B cell (primary cell): Measurements from ENCODE around the gene NAB2.

Source experiments
- CTCF ChIP-seq: fragments of 200-600 bp; IDR thresholded peaks from one replicate; pipeline ENCODE4 v1.8.0; 2022; ENCODE audit warnings: antibody characterized with exemption, mild to moderate bottlenecking
- EZH2 ChIP-seq: IDR thresholded peaks from 2 replicates; pipeline ENCODE4 v1.6.1; 2012; ENCODE audit warnings: borderline replicate concordance, low read depth, mild to moderate bottlenecking, moderate library complexity, low read length; ENCODE audit not compliant: insufficient read depth, poor library complexity, severe bottlenecking

- TF ChIP-seq CTCF: no peak
- no peak for TF ChIP-seq EZH2
These were observed 33.1 kb upstream of the NAB2 start for GRCh38 chr12:57055824-57056223.
